A673 (cell line): Measurements from ENCODE around the gene JAG1.

ENCODE experiments used
- CTCF ChIP-seq: fragments of 300-800, 200-600 bp; sonication (generic); conservative IDR thresholded peaks from 2 replicates; pipeline ENCODE4 v1.5.1; 2017; ENCODE audit warnings: low read depth, mild to moderate bottlenecking, antibody characterized with exemption, low read length, moderate library complexity, mixed read lengths
- EZH2 ChIP-seq: fragments of 200-600 bp; sonication (generic); IDR thresholded peaks from 2 replicates; pipeline ENCODE4 v1.6.1; 2017; ENCODE audit warnings: borderline replicate concordance, low read depth, mild to moderate bottlenecking, mixed read lengths, antibody characterized with exemption, low read length; ENCODE audit not compliant: poor library complexity, severe bottlenecking

- TF ChIP-seq CTCF (no peak), EZH2 (no peak)
These were observed 490 bp downstream of the JAG1 start for GRCh38 chr20:10673176-10673841.
